Measurements from ENCODE around the gene PDE9A.
"Not testable (repeated sequence)": the region's sequence is repeated elsewhere in the genome, so short reads cannot be mapped to it uniquely, and the experiment has no call there.

PDE9A gene

GRCh38 chr21:42653231-42654061 lies at the start of gene PDE9A:
PDE9A (plus strand) TSS chr21:42653621; CDS start chr21:42653815, 194 bp downstream.
- DNase-seq: no peak

GRCh38 chr21:42607102-42607501 lies 46.3 kb upstream of the PDE9A start:
- DNase-seq: no peak

DNA sequence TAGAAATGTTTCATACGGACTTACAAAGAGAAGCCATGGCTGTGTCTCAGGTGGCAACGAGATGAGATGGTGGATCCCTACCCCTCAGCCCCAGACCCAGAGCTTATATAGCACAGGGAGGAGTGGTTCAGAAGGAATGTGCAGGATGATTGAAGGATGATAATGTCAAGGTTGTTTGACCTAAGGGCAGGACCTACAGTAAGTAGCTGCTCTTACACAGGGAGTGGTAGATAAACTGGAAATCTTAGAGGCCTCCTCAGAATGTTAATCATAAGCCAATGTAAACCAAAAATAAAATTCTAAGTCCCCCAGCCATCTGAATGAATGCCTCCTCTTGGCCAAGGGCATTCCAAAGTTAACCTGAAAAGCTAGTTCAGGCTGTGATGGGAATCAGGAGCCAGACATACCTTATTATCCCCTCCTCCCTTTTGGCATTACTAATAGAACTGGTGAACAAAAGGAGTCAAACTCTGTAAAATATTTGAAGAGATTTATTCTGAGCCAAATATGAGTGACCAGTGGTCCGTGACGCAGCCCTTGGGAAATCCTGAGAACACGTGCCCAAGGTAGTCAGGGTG lies 45.8 kb upstream of the PDE9A start:
- DNase-seq: no peak

GRCh38 chr21:42608446-42608845 lies 45.0 kb upstream of the PDE9A start:
- DNase-seq: no peak

GRCh38 chr21:42609811-42610210 lies 43.6 kb upstream of the PDE9A start:
- no peak for DNase-seq

- DNase-seq: no peak
These were observed 41.6 kb upstream of the PDE9A start for GRCh38 chr21:42611852-42612251.

GRCh38 chr21:42612390-42612789 lies 41.0 kb upstream of the PDE9A start:
- no peak for DNase-seq

- DNase-seq: no peak
These were observed 39.7 kb upstream of the PDE9A start for GRCh38 chr21:42613756-42614155.

GRCh38 chr21:42614396-42614795 lies 39.0 kb upstream of the PDE9A start:
- DNase-seq: no peak

- DNase-seq: no peak
These were observed 38.5 kb upstream of the PDE9A start for GRCh38 chr21:42614811-42615351.

DNA sequence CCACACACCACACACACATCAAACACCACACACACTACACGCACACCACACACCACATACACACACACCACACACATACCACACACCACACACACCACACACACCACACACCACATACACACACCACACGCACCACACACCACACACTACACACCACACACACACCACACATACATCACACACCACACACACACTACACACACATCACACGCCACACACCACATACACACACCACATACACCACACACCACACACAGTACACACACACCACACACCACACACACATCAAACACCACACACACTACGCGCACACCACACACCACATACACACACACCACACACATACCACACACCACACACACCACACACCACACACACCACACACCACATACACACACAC lies 38.0 kb upstream of the PDE9A start:
- not testable (repeated sequence) for DNase-seq

DNA sequence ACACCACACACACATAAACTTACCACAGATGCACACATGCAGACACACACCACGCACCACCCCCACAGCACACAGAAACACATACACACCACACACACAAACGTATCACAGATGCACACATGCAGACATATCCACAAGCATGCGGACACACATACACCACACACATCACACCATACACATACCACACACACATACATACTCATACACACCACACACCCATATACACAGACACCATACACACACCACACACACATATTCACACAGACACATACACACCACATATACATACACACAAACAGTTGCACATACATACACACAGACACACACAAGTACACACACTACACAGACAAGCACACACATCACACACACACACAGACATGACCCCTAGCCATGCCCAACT lies 37.5 kb upstream of the PDE9A start:
- no peak for DNase-seq

DNA sequence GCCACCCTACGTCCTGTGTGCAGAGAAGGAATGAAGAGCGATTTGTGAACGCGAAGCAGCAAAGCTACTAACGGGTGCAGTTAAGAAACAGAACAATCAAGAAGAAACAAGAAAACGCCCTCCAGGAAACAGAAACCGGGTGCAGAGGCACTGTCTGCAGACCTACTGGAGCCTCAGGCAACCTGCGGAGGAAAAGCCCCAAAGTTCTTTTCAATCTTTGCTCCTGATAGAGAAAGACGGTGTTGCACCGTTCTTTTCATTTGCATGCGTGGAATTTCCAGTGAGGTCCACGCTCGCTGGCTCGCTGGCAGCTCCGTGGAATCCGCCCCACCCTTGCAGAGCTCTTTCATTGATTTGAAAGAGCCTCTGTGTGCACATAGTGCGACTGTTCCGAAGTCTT lies 37.0 kb upstream of the PDE9A start:
- no peak for DNase-seq

DNA sequence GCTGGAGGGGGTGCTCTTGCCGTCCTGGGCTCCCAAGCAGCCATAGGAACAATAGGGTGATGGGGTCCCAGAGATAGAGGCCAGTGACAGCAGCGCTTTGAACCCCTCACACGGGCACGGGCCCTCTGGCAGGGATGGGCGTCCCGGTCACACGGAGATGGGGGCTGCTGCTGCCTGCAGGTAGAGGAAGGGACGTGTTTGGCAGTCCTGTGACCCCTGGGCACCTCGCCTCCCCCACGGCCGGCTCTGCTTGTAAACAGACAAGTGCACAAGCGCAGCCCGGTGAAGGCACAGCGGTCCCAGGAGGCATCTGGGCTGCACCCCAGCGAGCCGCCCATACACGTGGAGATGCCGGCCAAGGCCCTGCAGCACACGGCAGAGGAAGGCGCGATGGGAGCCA lies 36.5 kb upstream of the PDE9A start:
- no peak for DNase-seq

DNA sequence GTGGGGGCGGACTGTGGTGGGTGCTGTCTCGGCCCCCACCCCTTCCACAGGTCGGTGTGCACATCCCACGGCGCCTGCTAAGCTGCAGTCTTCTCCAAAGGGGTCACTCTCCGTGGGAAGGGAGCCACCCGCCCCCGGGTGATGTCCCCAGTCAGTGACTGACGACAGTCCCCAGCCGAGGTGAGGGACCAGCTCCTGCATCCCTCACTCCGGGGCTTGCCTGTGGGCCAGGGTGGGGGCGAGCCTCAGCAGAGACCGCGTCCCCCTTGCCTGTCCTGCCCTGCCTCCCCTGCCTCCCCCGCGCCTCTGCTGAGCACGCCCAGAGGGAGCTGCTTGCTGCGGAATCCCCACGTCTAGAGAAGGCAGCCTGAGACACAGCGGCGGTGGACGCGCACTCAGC lies 35.9 kb upstream of the PDE9A start:
- no peak for DNase-seq

DNA sequence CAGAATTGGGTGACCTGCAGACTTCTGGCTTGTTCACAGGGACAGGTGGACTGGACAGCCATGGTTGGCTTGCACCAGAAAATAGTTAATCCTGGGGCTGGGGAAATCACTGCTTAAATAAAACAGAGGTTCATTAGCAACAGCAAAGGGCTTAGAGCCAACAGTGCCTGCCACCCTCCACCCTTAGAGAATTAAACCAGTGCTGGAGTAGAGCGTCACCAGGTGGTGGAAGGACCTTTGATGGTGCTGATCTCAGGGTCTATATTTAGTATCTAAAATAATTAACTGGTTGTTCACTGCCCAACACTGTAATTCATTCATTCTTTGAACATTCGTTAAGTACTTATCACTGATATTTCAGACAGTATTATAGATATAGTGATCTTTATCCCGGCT lies 34.7 kb upstream of the PDE9A start:
- no peak for DNase-seq

DNA sequence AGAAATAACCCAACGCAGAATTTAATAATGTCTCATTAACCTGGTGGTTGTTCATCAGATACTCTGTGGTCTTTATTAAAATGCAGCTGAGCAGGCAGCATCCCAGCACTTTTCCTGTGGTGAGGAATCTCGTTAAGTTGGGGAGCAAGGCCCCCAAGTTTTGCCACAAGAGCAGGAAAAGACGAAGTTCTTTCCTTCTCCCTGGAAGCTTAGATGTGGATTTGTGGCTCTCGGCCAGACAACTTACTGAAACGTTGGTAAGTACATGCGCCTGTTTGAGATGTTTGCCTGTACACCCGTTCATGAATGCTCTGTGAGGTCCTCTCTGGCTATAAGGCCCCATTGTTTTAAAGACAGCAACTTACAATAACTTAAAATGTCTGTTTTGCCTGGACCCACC lies 34.3 kb upstream of the PDE9A start:
- DNase-seq: no peak

DNA sequence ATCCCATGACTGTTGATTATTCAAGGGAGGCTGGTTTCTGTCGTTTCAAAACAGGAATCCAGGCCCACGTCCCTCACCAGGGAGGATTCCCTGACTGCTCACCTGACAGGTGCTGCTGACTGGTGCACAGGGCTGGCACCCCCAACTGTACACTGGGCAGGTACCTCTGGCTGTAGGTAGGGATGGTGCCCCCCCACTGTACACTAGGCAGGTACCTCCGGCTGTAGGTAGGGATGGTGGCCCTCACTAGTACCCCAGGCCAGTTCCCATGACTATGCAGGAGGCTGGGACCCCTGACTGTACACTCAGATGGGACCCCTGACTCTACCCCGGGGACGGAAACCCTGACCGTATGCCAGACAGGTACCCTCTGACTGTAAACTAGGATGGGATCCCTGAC lies 33.6 kb upstream of the PDE9A start:
- no peak for DNase-seq

DNA sequence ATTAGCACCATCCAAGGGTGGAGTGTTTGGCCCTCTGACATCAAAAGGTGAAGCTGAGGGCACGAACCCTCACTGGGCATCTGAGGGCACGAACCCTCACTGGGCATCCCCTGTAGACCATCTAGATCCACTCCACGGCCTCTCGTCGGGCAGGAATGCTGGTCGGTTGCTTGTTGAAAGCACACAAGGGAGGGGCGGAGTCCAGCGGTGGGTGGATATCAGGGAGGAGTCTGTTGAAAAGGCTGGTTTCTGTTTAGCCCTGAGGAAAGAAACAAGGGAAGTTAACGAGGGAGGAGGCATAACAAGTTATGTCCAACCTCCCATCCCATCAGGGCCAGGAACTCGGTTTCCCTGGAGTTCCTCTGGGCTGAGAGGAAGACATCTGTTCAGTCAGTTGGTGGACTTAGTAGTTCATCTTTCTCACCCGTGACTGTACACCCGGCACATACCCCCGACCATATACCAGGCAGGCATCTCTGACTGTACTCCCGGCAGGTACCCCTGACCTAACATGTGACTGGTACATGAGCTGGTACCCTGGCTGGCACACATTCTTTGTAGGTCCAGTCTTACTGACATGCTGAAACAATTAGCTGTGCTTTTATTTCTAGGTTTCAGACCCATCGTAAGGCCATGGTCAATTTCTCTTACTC lies 32.1 kb upstream of the PDE9A start:
- DNase-seq: no peak

- DNase-seq: peak; percentile 21
These were observed 31.6 kb upstream of the PDE9A start for GRCh38 chr21:42621819-42622177.

GRCh38 chr21:42622284-42622683 lies 31.1 kb upstream of the PDE9A start:
- no peak for DNase-seq

DNA sequence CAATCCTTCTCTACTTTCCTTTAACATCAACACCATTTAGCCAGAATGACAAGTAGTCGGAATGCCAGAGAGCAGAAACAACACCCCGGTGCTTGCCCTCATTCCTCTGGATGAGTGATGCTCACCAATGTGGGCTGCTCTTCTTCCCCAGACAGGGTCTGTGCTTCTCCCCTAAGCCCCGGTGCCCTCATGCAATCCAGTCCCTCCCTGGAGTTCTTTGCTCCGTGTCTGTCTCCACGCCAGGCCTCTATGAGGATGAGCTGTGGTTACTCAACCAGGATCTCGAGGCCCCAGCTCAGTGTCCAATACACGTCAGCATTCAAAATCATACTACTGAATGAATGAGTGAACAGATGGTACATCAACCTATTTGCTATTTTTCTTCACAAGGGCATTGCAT lies 29.7 kb upstream of the PDE9A start:
- DNase-seq: no peak

DNA sequence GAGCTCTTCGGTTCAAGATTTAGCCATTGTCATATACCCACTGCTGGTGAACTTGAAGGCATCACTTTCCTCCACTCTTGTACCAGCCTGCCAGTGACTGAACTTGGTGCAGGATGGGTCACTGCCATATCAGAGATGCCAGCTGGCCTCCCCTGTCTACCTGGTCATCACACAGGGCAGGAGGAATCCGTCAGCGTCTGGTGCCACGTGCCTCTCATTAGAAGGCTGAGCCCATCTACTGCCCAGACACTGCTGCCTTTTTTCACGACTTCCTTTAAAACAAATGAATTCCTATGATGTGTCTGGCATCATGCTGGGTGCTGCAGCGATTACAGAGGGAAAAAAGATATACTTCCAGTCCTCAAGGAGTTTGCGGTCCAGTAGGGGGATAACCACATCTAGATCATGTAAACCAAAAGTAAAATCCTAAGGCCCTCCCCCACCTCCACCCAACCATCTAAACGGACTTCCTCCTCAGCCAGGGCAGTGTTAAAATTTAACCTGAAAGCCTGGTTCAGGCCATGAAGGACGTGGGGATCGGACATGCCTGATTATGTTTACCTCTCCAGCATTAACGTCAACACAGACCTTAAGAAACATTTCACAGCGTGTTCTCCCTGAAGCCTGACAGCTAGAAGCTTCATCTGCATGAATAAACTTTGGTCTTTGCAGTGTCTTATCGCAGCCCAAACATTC lies 29.2 kb upstream of the PDE9A start:
- DNase-seq: no peak

All from NCI-H1092 (cell line).